ENCODE results near the gene BMERB1.

The BMERB1 gene

DNA sequence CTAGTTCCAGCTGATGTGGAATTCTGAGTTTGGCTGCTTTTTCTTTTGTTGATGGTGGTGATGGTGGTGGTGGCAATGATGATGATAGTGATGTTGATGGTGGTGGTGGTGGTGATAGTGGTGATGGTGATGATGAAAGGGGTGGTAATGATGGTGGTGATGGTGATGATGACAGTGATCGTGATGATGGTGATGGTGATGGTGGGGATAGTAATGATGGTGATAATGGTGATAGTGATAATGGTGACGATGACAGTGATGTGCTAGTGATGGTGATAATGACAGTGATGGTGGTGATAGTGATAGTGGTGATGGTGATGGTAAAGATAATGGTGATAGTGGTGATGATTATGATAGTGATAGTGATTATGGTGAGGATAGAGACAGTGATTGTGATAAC lies 61.5 kb downstream of the BMERB1 start:
- TF ChIP-seq, protein P1, sequence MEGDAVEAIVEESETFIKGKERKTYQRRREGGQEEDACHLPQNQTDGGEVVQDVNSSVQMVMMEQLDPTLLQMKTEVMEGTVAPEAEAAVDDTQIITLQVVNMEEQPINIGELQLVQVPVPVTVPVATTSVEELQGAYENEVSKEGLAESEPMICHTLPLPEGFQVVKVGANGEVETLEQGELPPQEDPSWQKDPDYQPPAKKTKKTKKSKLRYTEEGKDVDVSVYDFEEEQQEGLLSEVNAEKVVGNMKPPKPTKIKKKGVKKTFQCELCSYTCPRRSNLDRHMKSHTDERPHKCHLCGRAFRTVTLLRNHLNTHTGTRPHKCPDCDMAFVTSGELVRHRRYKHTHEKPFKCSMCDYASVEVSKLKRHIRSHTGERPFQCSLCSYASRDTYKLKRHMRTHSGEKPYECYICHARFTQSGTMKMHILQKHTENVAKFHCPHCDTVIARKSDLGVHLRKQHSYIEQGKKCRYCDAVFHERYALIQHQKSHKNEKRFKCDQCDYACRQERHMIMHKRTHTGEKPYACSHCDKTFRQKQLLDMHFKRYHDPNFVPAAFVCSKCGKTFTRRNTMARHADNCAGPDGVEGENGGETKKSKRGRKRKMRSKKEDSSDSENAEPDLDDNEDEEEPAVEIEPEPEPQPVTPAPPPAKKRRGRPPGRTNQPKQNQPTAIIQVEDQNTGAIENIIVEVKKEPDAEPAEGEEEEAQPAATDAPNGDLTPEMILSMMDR (IDR thresholded peaks at IDR 0.05) = no peak
- Mint-ChIP-seq H3K4me3 (no peak overlapping the region), H3K9me3 (peaks cover 7% of the 10 kb centered on the region), H3K36me3 (ENCODE audit: low read depth) (peaks cover 20% of the 10 kb centered on the region), H3K4me1 (peaks cover 52% of the 10 kb centered on the region), H3K27me3 (ENCODE audit: low read depth, poor library complexity) (peaks cover 4% of the 10 kb centered on the region), H3K27ac (peak overlapping the region; percentile 1)
- no peak for DNase-seq

GRCh38 chr16:15498427-15499175 lies 64.2 kb downstream of the BMERB1 start:
- peaks cover 7% of the 10 kb centered on the region for H3K36me3 Mint-ChIP-seq (ENCODE audit: low read depth)
- peaks cover 7% of the 10 kb centered on the region for H3K9me3 Mint-ChIP-seq
- TF ChIP-seq, protein P1 (IDR thresholded peaks at IDR 0.05) = no peak
- H3K4me3 Mint-ChIP-seq = no peak overlapping the region
- peaks cover 6% of the 10 kb centered on the region for H3K27me3 Mint-ChIP-seq (ENCODE audit: low read depth, poor library complexity)
- H3K4me1 Mint-ChIP-seq = peaks cover 53% of the 10 kb centered on the region
- H3K27ac Mint-ChIP-seq = no peak overlapping the region
- no peak for DNase-seq

GRCh38 chr16:15502041-15502725 lies 67.8 kb downstream of the BMERB1 start:
- no peak for DNase-seq
- TF ChIP-seq, protein P1 (IDR thresholded peaks at IDR 0.05) = no peak
- peaks cover 5% of the 10 kb centered on the region for H3K9me3 Mint-ChIP-seq
- no peak overlapping the region for H3K4me3 Mint-ChIP-seq
- H3K4me1 Mint-ChIP-seq = peaks cover 50% of the 10 kb centered on the region
- peaks cover 5% of the 10 kb centered on the region for H3K27me3 Mint-ChIP-seq (ENCODE audit: low read depth, poor library complexity)
- H3K36me3 Mint-ChIP-seq (ENCODE audit: low read depth) = peaks cover 9% of the 10 kb centered on the region
- H3K27ac Mint-ChIP-seq = peak overlapping the region; percentile 60

GRCh38 chr16:15506441-15506840 lies 72.1 kb downstream of the BMERB1 start:
- DNase-seq = no peak
- H3K36me3 Mint-ChIP-seq (ENCODE audit: low read depth) = peaks cover 16% of the 10 kb centered on the region
- TF ChIP-seq, protein P1 (IDR thresholded peaks at IDR 0.05) = no peak
- no peak overlapping the region for H3K27ac Mint-ChIP-seq
- H3K4me1 Mint-ChIP-seq = peaks cover 46% of the 10 kb centered on the region
- peaks cover 5% of the 10 kb centered on the region for H3K9me3 Mint-ChIP-seq
- no peak overlapping the region for H3K4me3 Mint-ChIP-seq
- H3K27me3 Mint-ChIP-seq (ENCODE audit: low read depth, poor library complexity) = peaks cover 10% of the 10 kb centered on the region

DNA sequence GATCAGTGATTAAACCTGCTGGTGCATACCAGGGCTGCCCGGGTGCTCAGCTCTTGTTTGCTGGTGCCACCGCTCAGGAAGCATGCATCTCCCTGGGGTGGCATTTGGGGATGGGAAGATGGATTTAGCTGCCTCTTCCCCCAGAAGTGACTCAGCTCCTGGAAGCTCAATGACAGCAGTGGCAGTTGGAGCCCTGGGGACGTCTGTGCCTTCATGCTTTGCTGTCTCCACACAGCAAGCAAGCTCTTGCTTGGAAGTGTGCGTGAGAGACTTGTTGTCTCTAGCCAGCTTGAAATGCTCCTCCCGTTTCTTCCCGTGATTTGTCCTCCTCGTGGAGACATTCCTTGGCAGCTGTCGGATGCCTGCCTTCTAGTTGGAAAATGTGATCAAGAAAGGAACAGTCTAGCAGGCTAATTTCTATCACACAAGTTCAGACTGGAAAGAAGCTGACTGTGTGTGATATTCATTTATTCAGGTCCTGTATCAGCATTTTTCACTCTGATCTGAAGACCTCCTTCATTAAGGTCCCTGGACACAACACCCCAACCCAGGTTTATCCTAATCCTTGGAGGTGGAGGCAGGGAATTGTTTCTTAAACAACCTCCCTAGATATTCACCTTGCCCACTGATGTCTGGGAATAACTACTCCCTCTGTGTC lies 73.0 kb downstream of the BMERB1 start:
- Mint-ChIP-seq H3K27ac (peak overlapping the region; percentile 81), H3K27me3 (ENCODE audit: low read depth, poor library complexity) (peaks cover 10% of the 10 kb centered on the region)
- DNase-seq = no peak

More for the DNA sequence above, 73.0 kb downstream of the BMERB1 start:
- Mint-ChIP-seq H3K9me3 (peaks cover 5% of the 10 kb centered on the region), H3K4me3 (no peak overlapping the region), H3K4me1 (peaks cover 41% of the 10 kb centered on the region), H3K36me3 (ENCODE audit: low read depth) (peaks cover 22% of the 10 kb centered on the region)
- TF ChIP-seq, protein P1 (IDR thresholded peaks at IDR 0.05) = no peak

All from nephron progenitor cell (in vitro differentiated cells).